SU-DHL-6 (cell line): ENCODE results near the gene TGM3.

Source experiments
- EZH2phosphoT487 ChIP-seq: fragments of 200-600 bp; sonication (generic), shearing (Covaris generic); conservative IDR thresholded peaks from 2 replicates; pipeline ENCODE4 v1.6.1; 2018; ENCODE audit warnings: mild to moderate bottlenecking, antibody characterized with exemption, low read length, moderate library complexity, mixed read lengths
- TF ChIP-seq, protein P1 (sequence below): fragments of 200-600 bp; sonication (generic); IDR thresholded peaks from one replicate; pipeline ENCODE4 v1.5.1; 2017; ENCODE audit warnings: antibody characterized with exemption, mild to moderate bottlenecking, low read length, moderate library complexity; ENCODE audit not compliant: insufficient read depth, poor library complexity, severe bottlenecking

DNA sequence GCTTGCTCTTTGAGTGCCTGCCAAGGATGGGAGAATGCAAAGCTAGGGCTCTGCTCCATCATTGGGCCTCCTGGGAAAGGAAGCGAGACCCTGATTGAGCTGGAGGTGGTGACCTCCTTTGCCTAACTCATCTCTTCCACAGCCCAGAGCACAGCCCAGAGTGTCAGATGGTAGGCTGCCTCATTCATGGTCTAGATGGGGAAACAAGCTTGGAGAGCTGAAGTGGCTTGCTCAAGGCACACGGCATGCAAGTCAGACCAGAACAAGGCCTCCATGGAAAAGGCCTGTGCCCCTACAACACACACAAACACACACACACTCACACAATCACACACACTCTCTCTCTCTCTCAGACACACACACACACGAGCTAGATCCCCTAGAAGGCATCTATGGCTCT, 17.5 kb downstream of the TGM3 start:
- TF ChIP-seq, protein P1, sequence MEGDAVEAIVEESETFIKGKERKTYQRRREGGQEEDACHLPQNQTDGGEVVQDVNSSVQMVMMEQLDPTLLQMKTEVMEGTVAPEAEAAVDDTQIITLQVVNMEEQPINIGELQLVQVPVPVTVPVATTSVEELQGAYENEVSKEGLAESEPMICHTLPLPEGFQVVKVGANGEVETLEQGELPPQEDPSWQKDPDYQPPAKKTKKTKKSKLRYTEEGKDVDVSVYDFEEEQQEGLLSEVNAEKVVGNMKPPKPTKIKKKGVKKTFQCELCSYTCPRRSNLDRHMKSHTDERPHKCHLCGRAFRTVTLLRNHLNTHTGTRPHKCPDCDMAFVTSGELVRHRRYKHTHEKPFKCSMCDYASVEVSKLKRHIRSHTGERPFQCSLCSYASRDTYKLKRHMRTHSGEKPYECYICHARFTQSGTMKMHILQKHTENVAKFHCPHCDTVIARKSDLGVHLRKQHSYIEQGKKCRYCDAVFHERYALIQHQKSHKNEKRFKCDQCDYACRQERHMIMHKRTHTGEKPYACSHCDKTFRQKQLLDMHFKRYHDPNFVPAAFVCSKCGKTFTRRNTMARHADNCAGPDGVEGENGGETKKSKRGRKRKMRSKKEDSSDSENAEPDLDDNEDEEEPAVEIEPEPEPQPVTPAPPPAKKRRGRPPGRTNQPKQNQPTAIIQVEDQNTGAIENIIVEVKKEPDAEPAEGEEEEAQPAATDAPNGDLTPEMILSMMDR = no peak
- no peak for TF ChIP-seq EZH2phosphoT487
